Posterior cingulate gyrus (tissue), 11 donors: ENCODE measurements around the gene TSPY9.
"Not testable (repeated sequence)": the region's sequence is repeated elsewhere in the genome, so short reads cannot be mapped to it uniquely, and the experiment has no call there.

Source experiments
- DNase-seq, 10 donors: peaks; one replicate each; pipeline versions ENCODE4 v3.0.0 to v3.0.0-alpha.2; 2020 to 2021; ENCODE audit warnings: mixed read lengths in 3 of 10
- intact Hi-C: fragments of 100-400 bp; cut with DNase I; formaldehyde crosslinking; loops from one replicate; pipeline ENCODE4 v1.15.1; 2023

Gene TSPY9, protein sequence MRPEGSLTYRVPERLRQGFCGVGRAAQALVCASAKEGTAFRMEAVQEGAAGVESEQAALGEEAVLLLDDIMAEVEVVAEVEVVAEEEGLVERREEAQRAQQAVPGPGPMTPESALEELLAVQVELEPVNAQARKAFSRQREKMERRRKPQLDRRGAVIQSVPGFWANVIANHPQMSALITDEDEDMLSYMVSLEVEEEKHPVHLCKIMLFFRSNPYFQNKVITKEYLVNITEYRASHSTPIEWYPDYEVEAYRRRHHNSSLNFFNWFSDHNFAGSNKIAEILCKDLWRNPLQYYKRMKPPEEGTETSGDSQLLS

DNA sequence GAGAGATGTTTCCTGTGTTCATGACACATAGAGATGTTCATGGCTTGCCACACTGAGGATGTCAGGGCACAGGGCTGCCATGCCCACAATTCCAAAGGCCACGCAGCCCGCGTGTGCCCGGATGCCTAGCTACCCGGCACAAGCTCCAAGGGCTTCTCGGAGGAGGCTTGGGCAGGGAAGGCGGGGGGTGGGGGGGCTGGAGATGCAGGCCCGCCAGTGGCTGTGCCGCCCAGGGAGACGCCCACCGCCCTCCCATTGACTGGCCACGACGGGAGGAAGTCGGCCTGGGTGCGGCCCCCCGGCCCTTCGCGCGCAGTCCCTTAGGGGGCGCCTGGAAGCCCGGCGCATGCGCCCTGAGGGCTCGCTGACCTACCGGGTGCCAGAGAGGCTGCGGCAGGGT lies at the start of gene TSPY9:
TSS of gene TSPY9 (plus strand) at position 301 of the 400 bp plus-strand sequence. CDS start at position 347, 46 bp downstream.
- DNase-seq, intact Hi-C loops: not testable (repeated sequence)

GRCh38 chrY:9466655-9467054 lies 20.4 kb upstream of the TSPY9 start, which contains the start of gene TSPY1:
Gene TSPY1, plus strand, starts transcription at chrY:9466955. Its CDS starts 46 bp downstream, at chrY:9467001.
- intact Hi-C loops, DNase-seq: not testable (repeated sequence)

- DNase-seq, intact Hi-C loops: not testable (repeated sequence)
Observed at GRCh38 chrY:9504396-9504795, 17.3 kb downstream of the TSPY9 start.

GRCh38 chrY:9516287-9516686 lies 29.2 kb downstream of the TSPY9 start:
- intact Hi-C loops, result not testable (repeated sequence)

GRCh38 chrY:9527580-9527979 lies 40.5 kb downstream of the TSPY9 start, which contains the start of gene TSPY10:
Gene TSPY10, plus strand, starts transcription at chrY:9527880. Its CDS starts 46 bp downstream, at chrY:9527926.
- intact Hi-C loops, DNase-seq: not testable (repeated sequence)

More at GRCh38 chrY:9516287-9516686, 29.2 kb downstream of the TSPY9 start:
- DNase-seq, result not testable (repeated sequence)
